GM15510 (cell line): ENCODE data around the gene GPC2.

Experiments
- POLR2A ChIP-seq: IDR thresholded peaks from 3 replicates; pipeline ENCODE4 v1.6.1; 2011; ENCODE audit warnings: borderline replicate concordance; ENCODE audit not compliant: insufficient read length; ENCODE audit errors: extremely low read depth

The GPC2 gene

DNA sequence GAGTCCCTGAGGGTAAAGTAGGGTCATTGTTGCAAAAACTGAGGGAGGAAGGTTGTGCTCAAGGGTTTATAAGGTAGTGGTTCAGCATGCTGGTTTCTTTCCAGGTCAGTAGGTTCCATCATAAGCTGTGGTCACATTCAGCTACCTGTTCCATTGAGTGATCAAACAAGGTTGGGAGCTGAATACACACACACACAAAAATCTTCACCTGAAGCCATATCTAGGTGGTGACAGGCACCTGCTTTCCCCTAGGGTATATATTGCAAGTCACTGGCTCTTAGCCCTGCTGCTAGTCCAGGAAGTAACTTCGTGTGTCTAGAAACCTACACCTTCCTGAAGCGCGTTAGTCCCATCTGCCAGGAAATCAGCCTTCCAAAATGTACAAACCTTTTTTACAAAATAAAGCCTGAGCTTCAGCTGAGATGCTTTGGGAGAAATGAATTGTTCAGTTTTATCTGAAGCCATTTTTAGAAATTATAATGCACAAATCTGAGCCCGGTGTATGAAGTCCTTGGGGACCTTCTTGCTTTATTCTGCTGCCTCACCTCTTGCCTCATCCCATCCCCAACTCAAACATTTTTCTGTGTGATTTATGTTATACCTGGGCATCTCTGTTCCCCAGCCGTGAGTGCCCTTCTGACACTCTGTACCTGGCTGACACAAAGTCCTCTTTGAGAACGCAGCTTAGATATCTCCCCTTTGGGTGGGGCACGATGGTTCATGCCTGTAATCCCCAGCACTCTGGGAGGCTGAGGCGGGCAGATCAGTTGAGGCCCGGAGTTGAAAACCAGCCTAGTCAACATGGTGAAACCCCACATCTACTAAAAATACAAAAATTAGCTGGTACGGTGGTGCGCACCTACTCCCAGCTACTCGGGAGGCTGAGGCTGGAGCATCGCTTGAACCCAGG lies 39.1 kb downstream of the GPC2 start:
- TF ChIP-seq POLR2A: no peak

DNA sequence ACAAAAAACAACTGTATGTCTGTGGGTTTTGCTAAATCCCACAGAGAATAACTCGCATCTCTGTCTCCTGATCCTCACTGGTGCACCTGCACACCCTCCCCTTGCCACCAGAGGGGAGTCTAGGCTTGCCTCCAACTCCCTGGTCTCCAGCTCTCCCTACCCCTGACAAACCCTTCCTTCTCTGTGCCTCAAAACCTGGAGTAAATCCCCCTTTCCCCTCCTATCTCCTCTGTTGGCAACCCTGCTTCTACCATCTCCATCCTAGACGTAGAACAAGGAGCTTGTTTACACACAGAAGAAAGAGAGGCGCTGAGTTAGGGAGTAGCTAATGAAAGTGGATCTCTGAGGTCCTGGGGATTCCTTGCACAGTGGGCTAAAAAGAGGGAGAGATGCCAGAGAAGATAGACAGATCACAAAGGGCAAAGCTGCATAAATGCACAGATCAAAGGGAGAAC lies 44.5 kb downstream of the GPC2 start:
- TF ChIP-seq POLR2A: no peak

DNA sequence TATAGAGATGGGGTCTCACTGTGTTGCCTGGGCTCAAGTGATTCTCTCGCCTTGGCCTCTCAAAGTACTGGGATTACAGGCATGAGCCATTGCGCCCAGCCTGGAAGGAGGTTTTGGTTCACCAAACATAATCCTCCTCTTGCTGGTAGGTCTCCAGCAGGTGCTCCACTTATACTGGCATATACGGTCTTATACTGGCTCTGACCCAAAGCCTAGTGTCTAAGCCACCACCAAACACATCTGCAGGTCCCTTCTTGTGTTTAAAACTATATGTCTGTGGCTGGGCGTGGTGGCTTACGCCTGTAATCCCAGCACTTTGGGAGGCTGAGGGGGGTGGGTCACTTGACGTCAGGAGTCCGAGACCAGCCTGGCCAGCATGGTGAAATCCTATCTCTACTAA lies 45.1 kb downstream of the GPC2 start:
- TF ChIP-seq POLR2A: no peak

DNA sequence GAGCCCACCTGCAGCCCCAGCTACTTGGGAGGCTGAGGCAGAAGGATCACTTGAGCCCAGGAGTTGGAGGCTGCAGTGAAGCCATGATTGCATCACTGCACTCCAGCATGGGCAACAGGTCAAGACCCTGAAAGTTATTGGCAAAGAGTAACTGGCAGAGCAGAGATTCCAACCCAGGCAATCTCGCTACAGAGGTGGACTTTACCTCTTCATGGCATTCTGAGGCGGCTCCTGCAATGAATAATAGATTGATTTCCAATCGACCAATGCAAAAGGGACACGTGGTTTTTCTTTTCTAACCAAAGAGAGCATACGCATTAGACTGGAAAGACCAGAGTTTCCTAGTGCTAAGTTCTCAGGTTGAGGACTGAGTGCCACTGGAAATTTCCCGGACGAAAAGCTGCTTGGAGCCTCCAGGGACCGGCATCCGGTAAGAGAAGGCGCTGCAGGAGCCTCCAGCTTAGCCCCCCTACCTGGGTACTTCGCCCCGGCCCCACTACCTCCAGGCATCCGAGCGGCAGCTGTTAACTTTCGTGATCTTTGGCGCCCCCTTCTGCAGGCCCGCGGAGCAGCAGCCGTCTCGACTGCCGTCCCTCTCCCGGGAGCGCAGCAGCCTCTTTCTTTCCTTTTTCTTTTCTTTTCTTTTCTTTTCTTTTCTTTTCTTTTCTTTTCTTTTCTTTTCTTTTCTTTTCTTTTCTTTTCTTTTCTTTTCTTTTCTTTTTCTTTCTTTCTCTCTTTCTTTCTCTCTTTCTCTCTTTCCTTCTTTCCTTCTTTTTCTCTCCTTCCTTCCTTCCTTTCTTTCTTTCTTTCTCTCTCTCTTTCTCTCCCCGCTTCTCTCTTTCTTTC lies 46.4 kb downstream of the GPC2 start:
- no peak for TF ChIP-seq POLR2A

DNA sequence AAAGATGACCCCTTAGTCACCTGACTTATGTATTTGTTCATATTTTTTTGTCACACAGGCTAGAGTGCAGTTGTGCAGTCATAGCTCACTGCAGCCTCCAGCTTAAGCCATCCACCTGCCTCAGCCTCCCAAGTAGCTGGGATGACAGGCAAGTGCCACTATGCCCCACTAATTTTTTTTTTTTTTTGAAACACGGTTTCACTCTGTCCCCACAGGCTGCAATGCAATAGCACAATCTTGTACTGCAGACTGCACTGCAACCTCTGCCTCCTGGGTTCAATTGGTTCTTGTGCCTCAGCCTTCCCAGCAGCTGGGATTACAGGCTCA lies 48.6 kb downstream of the GPC2 start:
- TF ChIP-seq POLR2A: no peak

DNA sequence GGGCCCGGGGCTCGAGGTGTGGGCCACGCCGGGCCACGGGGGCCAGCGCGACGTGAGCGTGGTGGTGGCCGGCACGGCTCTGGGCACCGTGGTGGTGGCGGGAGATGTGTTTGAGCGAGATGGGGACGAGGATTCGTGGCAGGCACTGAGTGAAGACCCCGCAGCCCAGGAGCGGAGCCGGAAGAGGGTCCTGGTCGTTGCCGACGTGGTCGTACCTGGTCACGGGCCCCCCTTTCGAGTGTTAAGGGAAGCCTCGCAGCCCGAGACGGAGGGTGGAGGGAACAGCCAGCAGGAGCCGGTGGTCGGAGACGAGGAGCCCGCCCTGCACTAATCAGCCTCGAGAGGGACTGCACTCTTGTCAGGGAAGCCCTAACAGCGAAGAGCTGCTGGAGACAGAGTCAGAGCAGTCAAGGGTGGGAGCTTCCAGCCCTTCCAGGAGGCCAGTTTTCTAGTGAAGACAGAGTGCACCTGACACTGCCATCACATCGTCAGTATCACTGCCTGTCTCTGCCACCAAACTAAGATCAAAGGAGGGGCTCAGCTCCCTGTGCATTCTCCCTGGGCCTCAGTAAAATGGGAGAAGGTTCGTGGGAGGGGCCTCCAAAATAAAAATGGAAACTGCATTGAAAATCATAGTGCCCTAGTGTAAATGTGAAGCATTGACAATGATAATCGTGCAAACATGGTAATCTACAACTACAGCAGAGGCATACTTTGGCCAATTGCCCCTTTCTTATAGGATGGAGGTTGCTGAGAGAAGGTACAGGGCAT lies 49.1 kb downstream of the GPC2 start:
- no peak for TF ChIP-seq POLR2A

DNA sequence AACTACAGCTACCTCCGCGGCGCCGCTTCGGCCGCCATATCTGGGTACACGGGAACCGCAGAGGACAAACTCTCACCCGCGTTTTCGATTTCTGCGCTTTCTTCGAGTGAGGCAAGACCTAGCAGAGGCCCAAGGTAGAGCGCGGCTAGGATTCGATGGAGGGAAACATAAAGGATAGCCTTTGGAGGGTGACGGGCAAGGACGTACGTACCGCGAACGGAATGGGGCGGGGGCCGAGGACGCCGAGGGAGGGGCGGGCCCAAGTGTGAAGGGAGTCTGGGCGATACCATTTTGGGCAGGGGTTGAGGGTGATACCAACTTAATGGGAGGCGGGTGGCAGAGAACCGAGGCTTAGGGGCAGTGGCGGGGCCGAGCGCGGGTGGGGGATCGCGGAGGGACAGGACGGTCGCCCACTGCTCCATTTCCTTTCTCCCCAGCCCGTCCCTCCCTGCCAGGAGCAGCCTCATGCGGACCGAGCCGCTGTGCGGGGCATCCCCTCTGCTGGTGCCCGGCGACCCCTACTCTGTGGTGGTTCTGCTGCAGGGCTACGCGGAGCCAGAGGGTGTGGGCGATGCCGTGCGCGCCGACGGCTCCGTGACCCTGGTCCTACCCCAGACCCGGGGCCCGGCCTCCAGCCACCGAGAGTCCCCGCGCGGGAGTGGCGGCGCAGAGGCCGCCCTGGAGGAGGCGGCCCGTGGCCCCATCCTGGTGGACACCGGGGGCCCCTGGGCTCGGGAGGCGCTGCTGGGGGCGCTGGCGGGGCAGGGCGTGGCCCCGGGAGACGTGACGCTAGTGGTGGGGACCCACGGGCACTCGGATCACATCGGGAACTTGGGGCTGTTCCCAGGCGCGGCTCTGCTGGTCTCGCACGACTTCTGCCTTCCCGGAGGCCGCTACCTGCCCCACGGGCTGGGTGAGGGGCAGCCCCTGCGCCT lies 50.0 kb downstream of the GPC2 start, which contains the start of gene MBLAC1:
MBLAC1 (plus strand) TSS at position 37 of the 935 bp plus-strand sequence; CDS start at position 466, 429 bp downstream.
- peak; percentile 76 for TF ChIP-seq POLR2A

DNA sequence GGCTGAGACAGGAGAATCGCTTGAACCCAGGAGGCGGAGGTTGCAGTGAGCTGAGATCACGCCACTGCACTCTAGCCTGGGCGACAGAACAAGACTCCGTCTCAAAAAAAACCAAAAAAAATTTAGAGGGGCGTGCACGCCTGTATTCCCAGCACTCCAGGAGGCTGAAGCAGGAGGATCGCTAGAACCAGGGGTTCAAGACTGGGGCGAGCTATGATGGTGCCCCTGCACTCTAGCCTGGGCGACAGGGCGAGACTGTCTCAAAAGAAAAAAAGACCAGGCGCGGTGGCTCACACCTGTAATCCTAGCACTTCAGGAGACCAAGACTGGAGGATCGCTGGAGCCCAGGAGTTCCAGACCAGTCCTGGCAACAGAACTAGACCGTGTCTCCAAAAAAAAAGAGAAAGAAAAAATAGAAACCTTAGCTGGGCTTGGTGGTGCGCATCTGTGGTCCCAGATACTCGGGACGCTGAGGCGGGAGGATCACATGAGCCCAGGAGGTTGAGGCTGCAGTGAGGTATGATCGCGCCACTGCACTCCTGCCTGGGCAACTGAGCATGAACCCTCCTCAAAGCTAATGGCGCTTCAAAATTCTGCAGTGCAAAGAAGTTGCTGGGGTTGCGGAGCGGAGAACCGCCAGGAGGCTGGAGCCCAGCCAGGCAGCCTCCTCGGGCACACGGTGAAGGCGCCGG lies 50.8 kb downstream of the GPC2 start:
- TF ChIP-seq POLR2A: no peak

DNA sequence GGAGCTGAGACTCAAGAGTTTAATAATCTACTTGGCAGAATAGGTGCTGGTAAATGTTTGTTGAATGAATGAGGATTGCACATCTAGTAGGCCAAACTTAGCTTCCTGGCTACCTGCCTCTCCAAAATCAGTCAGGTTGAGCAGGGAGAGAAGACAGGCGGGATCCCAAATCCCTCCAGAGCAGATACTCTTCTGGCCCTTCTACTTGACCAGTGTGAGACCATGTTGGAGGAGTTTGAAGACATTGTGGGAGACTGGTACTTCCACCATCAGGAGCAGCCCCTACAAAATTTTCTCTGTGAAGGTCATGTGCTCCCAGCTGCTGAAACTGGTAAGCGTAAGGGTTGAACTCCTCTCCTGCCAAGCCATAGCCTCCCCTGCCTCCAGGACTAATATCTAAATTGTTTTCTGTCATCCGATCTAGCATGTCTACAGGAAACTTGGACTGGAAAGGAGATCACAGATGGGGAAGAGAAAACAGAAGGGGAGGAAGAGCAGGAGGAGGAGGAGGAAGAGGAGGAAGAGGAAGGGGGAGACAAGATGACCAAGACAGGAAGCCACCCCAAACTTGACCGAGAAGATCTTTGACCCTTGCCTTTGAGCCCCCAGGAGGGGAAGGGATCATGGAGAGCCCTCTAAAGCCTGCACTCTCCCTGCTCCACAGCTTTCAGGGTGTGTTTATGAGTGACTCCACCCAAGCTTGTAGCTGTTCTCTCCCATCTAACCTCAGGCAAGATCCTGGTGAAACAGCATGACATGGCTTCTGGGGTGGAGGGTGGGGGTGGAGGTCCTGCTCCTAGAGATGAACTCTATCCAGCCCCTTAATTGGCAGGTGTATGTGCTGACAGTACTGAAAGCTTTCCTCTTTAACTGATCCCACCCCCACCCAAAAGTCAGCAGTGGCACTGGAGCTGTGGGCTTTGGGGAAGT lies 52.6 kb downstream of the GPC2 start:
- no peak for TF ChIP-seq POLR2A

DNA sequence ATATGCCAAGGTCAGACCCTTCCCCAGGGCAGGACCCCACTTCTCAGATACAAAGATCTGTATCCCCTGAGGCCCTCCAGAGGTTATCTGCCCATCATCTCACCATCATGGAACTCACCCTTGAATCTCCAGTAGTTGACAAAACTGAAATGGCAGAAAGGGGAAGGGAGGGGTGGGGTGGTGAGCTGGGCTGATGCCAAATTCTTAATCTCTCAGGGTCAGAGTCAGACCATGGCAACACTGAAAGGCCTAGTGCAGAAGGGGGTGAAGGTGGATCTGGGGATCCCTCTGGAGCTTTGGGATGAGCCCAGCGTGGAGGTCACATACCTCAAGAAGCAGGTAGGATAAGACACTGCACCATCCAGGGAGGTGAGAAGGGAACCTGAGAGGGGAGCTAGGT lies 54.6 kb downstream of the GPC2 start:
- TF ChIP-seq POLR2A: no peak

DNA sequence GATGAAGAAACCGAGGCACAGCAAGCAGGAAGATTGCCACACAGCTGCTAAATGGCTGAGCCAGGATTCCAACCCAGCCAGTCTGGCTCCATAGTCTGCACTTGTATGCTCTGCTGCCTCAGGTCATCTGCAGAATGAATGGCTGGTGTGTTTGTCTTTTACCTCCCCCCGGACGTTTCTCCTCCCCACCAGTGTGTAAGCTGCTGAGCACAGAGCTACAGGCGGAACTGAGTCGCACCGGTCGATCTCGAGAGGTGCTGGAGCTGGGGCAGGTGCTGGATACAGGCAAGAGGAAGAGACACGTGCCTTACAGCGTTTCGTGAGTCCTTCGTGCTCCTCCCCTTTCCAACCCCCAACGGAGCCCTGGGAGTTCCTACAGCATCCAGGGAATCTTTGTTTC lies 55.1 kb downstream of the GPC2 start:
- no peak for TF ChIP-seq POLR2A

DNA sequence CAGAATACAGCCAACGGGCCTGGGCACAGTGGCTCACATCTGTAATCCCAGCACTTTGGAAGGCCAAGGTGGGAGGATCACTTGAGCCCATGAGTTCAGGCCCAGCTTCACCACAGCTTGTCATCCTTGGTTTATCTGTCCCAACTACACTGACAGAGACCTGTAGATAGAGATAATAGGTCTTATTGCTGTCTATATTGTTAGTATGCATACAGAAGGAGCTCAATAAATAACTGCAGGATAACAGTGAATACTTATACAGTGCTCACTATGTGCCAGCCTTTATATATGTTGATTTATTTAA lies 56.5 kb downstream of the GPC2 start:
- no peak for TF ChIP-seq POLR2A
